Loucy (cell line): ENCODE measurements around the gene COL12A1.

Experiments used
- H2AFZ ChIP-seq: fragments of 200-600 bp; sonication (generic); 2 replicates; pipeline ENCODE4 v1.6.0; 2016; ENCODE audit warnings: antibody characterized with exemption, mild to moderate bottlenecking, low read length, moderate library complexity
- H3F3A ChIP-seq: fragments of 200-600 bp; 2 replicates; pipeline ENCODE4 v1.6.0; 2016; ENCODE audit warnings: antibody characterized with exemption, low read depth, mild to moderate bottlenecking
- H3K27me3 ChIP-seq: fragments of 200-600 bp; sonication (generic); 2 replicates; pipeline ENCODE4 v1.6.1; 2014; ENCODE audit warnings: low read length, mild to moderate bottlenecking; ENCODE audit not compliant: insufficient read depth, poor library complexity, severe bottlenecking
- H3K36me3 ChIP-seq: fragments of 200-600 bp; sonication (generic); 2 replicates; pipeline ENCODE4 v1.6.1; 2016; ENCODE audit warnings: low read length; ENCODE audit not compliant: insufficient read depth
- H3K4me1 ChIP-seq: fragments of 200-600 bp; sonication (generic); 2 replicates; pipeline ENCODE4 v1.5.1; 2014; ENCODE audit warnings: low read length, mild to moderate bottlenecking; ENCODE audit not compliant: insufficient read depth, poor library complexity, severe bottlenecking
- H3K4me2 ChIP-seq: fragments of 200-600 bp; sonication (generic); 2 replicates; pipeline ENCODE4 v1.6.0; 2014; ENCODE audit warnings: antibody characterized with exemption, low read length, low read depth, mild to moderate bottlenecking; ENCODE audit not compliant: poor library complexity, severe bottlenecking
- H3K4me3 ChIP-seq: fragments of 200-600 bp; sonication (generic); 2 replicates; pipeline ENCODE4 v1.5.1; 2014; ENCODE audit warnings: low read length, mild to moderate bottlenecking, mixed read lengths; ENCODE audit not compliant: poor library complexity, severe bottlenecking
- H3K79me2 ChIP-seq: fragments of 200-600 bp; sonication (generic); 2 replicates; pipeline ENCODE4 v1.6.1; 2014; ENCODE audit warnings: low read length; ENCODE audit not compliant: insufficient read depth
- H3K9ac ChIP-seq: fragments of 200-600 bp; sonication (generic); 2 replicates; pipeline ENCODE4 v1.6.0; 2014; ENCODE audit warnings: mild to moderate bottlenecking, low read depth, low read length, moderate library complexity; ENCODE audit not compliant: poor library complexity, severe bottlenecking
- H3K9me2 ChIP-seq: fragments of 200-600 bp; sonication (generic); replicated peaks from 2 replicates; pipeline ENCODE4 v1.6.1; 2016; ENCODE audit warnings: low read depth, low read length, mixed read lengths
- H3K9me3 ChIP-seq: fragments of 200-600 bp; sonication (generic); 2 replicates; pipeline ENCODE4 v1.6.1; 2014; ENCODE audit warnings: mild to moderate bottlenecking, antibody characterized with exemption, low read length, low read depth; ENCODE audit not compliant: insufficient read depth
- H4K20me1 ChIP-seq: fragments of 200-600 bp; sonication (generic); 2 replicates; pipeline ENCODE4 v1.6.0; 2014; ENCODE audit warnings: antibody characterized with exemption, low read length, mild to moderate bottlenecking; ENCODE audit not compliant: insufficient read depth, poor library complexity, severe bottlenecking
- EZH2phosphoT487 ChIP-seq: fragments of 200-600 bp; IDR thresholded peaks from 2 replicates; pipeline ENCODE4 v1.6.1; 2018; ENCODE audit warnings: antibody characterized with exemption, mild to moderate bottlenecking, moderate library complexity, borderline replicate concordance
- TF ChIP-seq, protein P1 (sequence below): fragments of 200-600 bp; sonication (generic); conservative IDR thresholded peaks from 2 replicates; pipeline ENCODE4 v1.5.1; 2014; ENCODE audit warnings: mild to moderate bottlenecking, antibody characterized with exemption, low read length

COL12A1 gene

GRCh38 chr6:75169689-75170586, 35.9 kb downstream of the COL12A1 start:
- H3K79me2 ChIP-seq = no peaks in the 10 kb centered on the region
- H3K36me3 ChIP-seq = no peaks in the 10 kb centered on the region
- H3K9me3 ChIP-seq = no peaks in the 10 kb centered on the region
- TF ChIP-seq EZH2phosphoT487 = no peak
- TF ChIP-seq, protein P1, sequence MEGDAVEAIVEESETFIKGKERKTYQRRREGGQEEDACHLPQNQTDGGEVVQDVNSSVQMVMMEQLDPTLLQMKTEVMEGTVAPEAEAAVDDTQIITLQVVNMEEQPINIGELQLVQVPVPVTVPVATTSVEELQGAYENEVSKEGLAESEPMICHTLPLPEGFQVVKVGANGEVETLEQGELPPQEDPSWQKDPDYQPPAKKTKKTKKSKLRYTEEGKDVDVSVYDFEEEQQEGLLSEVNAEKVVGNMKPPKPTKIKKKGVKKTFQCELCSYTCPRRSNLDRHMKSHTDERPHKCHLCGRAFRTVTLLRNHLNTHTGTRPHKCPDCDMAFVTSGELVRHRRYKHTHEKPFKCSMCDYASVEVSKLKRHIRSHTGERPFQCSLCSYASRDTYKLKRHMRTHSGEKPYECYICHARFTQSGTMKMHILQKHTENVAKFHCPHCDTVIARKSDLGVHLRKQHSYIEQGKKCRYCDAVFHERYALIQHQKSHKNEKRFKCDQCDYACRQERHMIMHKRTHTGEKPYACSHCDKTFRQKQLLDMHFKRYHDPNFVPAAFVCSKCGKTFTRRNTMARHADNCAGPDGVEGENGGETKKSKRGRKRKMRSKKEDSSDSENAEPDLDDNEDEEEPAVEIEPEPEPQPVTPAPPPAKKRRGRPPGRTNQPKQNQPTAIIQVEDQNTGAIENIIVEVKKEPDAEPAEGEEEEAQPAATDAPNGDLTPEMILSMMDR = no peak
- no peaks in the 10 kb centered on the region for H3K4me1 ChIP-seq
- no peak overlapping the region for H3K4me3 ChIP-seq
- H3K9ac ChIP-seq = no peak overlapping the region
- no peak overlapping the region for H3K4me2 ChIP-seq
- H3F3A ChIP-seq = no peaks in the 10 kb centered on the region
- no peaks in the 10 kb centered on the region for H3K9me2 ChIP-seq
- H3K27me3 ChIP-seq = no peaks in the 10 kb centered on the region
- no peak overlapping the region for H2AFZ ChIP-seq
- no peaks in the 10 kb centered on the region for H4K20me1 ChIP-seq

GRCh38 chr6:75167851-75168250, 38.0 kb downstream of the COL12A1 start:
- H2AFZ ChIP-seq = no peak overlapping the region
- no peaks in the 10 kb centered on the region for H3K9me2 ChIP-seq

GRCh38 chr6:75167325-75167724, 38.5 kb downstream of the COL12A1 start:
- H3K4me3 ChIP-seq = no peak overlapping the region
- no peak for TF ChIP-seq EZH2phosphoT487
- TF ChIP-seq, protein P1 = no peak
- no peaks in the 10 kb centered on the region for H3K36me3 ChIP-seq
- no peak overlapping the region for H3K4me2 ChIP-seq
- H3F3A ChIP-seq = no peaks in the 10 kb centered on the region
- no peak overlapping the region for H2AFZ ChIP-seq
- no peaks in the 10 kb centered on the region for H3K79me2 ChIP-seq
- H3K4me1 ChIP-seq = no peaks in the 10 kb centered on the region
- H4K20me1 ChIP-seq = no peaks in the 10 kb centered on the region
- no peaks in the 10 kb centered on the region for H3K9me3 ChIP-seq
- no peaks in the 10 kb centered on the region for H3K27me3 ChIP-seq
- no peak overlapping the region for H3K9ac ChIP-seq
- no peaks in the 10 kb centered on the region for H3K9me2 ChIP-seq

More at GRCh38 chr6:75167851-75168250, 38.0 kb downstream of the COL12A1 start:
- no peak overlapping the region for H3K4me3 ChIP-seq
- H3F3A ChIP-seq = no peaks in the 10 kb centered on the region
- H3K4me1 ChIP-seq = no peaks in the 10 kb centered on the region
- no peaks in the 10 kb centered on the region for H3K79me2 ChIP-seq
- H3K4me2 ChIP-seq = no peak overlapping the region
- H3K36me3 ChIP-seq = no peaks in the 10 kb centered on the region
- no peaks in the 10 kb centered on the region for H4K20me1 ChIP-seq
- H3K27me3 ChIP-seq = no peaks in the 10 kb centered on the region
- no peaks in the 10 kb centered on the region for H3K9me3 ChIP-seq
- TF ChIP-seq, protein P1 = no peak
- TF ChIP-seq EZH2phosphoT487 = no peak
- no peak overlapping the region for H3K9ac ChIP-seq
